ENCODE measurements around the gene APMAP.

- TF ChIP-seq NRF1 (IDR thresholded peaks at IDR 0.05; ENCODE audit: low read depth, low read length): no peak
- TF ChIP-seq, protein P1, sequence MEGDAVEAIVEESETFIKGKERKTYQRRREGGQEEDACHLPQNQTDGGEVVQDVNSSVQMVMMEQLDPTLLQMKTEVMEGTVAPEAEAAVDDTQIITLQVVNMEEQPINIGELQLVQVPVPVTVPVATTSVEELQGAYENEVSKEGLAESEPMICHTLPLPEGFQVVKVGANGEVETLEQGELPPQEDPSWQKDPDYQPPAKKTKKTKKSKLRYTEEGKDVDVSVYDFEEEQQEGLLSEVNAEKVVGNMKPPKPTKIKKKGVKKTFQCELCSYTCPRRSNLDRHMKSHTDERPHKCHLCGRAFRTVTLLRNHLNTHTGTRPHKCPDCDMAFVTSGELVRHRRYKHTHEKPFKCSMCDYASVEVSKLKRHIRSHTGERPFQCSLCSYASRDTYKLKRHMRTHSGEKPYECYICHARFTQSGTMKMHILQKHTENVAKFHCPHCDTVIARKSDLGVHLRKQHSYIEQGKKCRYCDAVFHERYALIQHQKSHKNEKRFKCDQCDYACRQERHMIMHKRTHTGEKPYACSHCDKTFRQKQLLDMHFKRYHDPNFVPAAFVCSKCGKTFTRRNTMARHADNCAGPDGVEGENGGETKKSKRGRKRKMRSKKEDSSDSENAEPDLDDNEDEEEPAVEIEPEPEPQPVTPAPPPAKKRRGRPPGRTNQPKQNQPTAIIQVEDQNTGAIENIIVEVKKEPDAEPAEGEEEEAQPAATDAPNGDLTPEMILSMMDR (IDR thresholded peaks at IDR 0.05): no peak
- TF ChIP-seq YY1 (IDR thresholded peaks at IDR 0.05; ENCODE audit: low read depth): no peak
- TF ChIP-seq EP300 (IDR thresholded peaks at IDR 0.05; ENCODE audit: borderline replicate concordance in 1 of 2, low read depth in 1 of 2, low read length in 1 of 2): no peak
- no peak for TF ChIP-seq SIN3A (IDR thresholded peaks at IDR 0.05; ENCODE audit: borderline replicate concordance, low read depth, low read length)
- TF ChIP-seq RAD21 (IDR thresholded peaks at IDR 0.05; ENCODE audit: low read length): no peak
- no peak for TF ChIP-seq POLR2AphosphoS5 (IDR thresholded peaks at IDR 0.05; ENCODE audit: low read depth, low read length)
- TF ChIP-seq, protein P2, sequence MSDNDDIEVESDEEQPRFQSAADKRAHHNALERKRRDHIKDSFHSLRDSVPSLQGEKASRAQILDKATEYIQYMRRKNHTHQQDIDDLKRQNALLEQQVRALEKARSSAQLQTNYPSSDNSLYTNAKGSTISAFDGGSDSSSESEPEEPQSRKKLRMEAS (IDR thresholded peaks at IDR 0.05; ENCODE audit: low read depth): no peak
- TF ChIP-seq MXI1 (IDR thresholded peaks at IDR 0.05; ENCODE audit: low read depth, low read length): no peak
- no peak for TF ChIP-seq TAF1 (IDR thresholded peaks at IDR 0.05; ENCODE audit: borderline replicate concordance, low read depth, low read length)
These were observed 7.0 kb upstream of the APMAP start for GRCh38 chr20:24999568-24999967.
